Colon (tissue), 2 donors: ENCODE results near the gene PDE8A.
"Not testable (repeated sequence)": the region's sequence is repeated elsewhere in the genome, so short reads cannot be mapped to it uniquely, and the experiment has no call there.

Source experiments
- FAIRE-seq: peaks from 2 replicates; lab custom pipeline; 2012; peaks lifted over from hg19 to GRCh38; lab: Jason Lieb, UNC
- donor health status: control.
- donor health status: control.

Gene PDE8A

GRCh38 chr15:85011160-85011571 is 29.5 kb downstream of the PDE8A start:
- FAIRE-seq: no peak

- FAIRE-seq: not testable (repeated sequence)
Observed at GRCh38 chr15:85011724-85012123, 30.1 kb downstream of the PDE8A start.

GRCh38 chr15:85013785-85014184 is 32.1 kb downstream of the PDE8A start:
- no peak for FAIRE-seq

GRCh38 chr15:85014932-85015331 is 33.3 kb downstream of the PDE8A start:
- no peak for FAIRE-seq

GRCh38 chr15:85016275-85016674 is 34.6 kb downstream of the PDE8A start:
- FAIRE-seq: no peak

GRCh38 chr15:85019815-85020590 is 38.3 kb downstream of the PDE8A start:
- no peak for FAIRE-seq

GRCh38 chr15:85021409-85021808 is 39.8 kb downstream of the PDE8A start:
- no peak for FAIRE-seq

- no peak for FAIRE-seq
Observed at GRCh38 chr15:85022860-85023403, 41.3 kb downstream of the PDE8A start.

- FAIRE-seq: no peak
Observed at GRCh38 chr15:85024003-85024402, 42.3 kb downstream of the PDE8A start.

- no peak for FAIRE-seq
Observed at GRCh38 chr15:85024509-85025336, 43.1 kb downstream of the PDE8A start.

GRCh38 chr15:85025516-85026251 is 44.0 kb downstream of the PDE8A start:
- FAIRE-seq: no peak

- FAIRE-seq: no peak
Observed at GRCh38 chr15:85026304-85027032, 44.8 kb downstream of the PDE8A start.

- FAIRE-seq: no peak
Observed at GRCh38 chr15:85027033-85027380, 45.4 kb downstream of the PDE8A start.

GRCh38 chr15:85027421-85027820 is 45.8 kb downstream of the PDE8A start:
- no peak for FAIRE-seq

GRCh38 chr15:85028416-85028815 is 46.8 kb downstream of the PDE8A start:
- no peak for FAIRE-seq

- FAIRE-seq: no peak
Observed at GRCh38 chr15:85029221-85029620, 47.6 kb downstream of the PDE8A start.

GRCh38 chr15:85030301-85030929 is 48.8 kb downstream of the PDE8A start:
- no peak for FAIRE-seq

- FAIRE-seq: no peak
Observed at GRCh38 chr15:85031086-85031943, 49.7 kb downstream of the PDE8A start.

GRCh38 chr15:85031944-85032558 is 50.4 kb downstream of the PDE8A start:
- no peak for FAIRE-seq

GRCh38 chr15:85033148-85033547 is 51.5 kb downstream of the PDE8A start:
- no peak for FAIRE-seq
